ENCODE measurements around the gene NCOA7.

DNA sequence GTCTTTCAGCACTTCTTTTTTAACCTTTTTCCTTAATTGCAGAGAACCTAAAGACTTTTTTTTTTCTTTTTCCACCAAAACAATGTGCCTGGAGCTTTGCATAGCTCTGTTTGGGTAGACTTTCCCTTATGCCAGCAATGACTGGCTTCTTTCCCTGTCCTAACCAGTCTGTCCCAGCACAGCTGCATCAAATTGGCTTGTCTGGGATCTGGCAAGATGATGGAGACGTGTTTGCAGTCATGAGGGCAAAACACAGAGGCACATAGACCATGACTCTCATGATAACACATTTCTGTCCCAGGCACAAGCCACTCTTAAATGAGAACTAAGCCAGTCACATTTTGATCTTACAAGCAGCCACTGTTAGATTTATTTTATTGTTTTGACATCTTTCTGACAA lies 24.8 kb upstream of the NCOA7 start:
- no peak for TF ChIP-seq POLR2A (IDR thresholded peaks at IDR 0.05)
- TF ChIP-seq, protein P1, sequence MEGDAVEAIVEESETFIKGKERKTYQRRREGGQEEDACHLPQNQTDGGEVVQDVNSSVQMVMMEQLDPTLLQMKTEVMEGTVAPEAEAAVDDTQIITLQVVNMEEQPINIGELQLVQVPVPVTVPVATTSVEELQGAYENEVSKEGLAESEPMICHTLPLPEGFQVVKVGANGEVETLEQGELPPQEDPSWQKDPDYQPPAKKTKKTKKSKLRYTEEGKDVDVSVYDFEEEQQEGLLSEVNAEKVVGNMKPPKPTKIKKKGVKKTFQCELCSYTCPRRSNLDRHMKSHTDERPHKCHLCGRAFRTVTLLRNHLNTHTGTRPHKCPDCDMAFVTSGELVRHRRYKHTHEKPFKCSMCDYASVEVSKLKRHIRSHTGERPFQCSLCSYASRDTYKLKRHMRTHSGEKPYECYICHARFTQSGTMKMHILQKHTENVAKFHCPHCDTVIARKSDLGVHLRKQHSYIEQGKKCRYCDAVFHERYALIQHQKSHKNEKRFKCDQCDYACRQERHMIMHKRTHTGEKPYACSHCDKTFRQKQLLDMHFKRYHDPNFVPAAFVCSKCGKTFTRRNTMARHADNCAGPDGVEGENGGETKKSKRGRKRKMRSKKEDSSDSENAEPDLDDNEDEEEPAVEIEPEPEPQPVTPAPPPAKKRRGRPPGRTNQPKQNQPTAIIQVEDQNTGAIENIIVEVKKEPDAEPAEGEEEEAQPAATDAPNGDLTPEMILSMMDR (IDR thresholded peaks at IDR 0.05), result no peak

All from thyroid gland (tissue), 4 donors.